Hematopoietic multipotent progenitor cell (in vitro differentiated cells): ENCODE data around the gene GRK2. TPM values are rescaled to one million over a fixed set of nuclear protein-coding genes. Genes with fewer than 3 reads are reported as not detected.

Experiments
- total RNA-seq: library from RNA; depleted of rRNA; stranded (reverse); fragments of >200 nt; gene quantifications from one replicate; pipeline ENCODE4 v1.2.3, GENCODE V29; 2012

GRK2 gene
- total RNA-seq, 1 donor = 543 TPM

Other genes with a start within 250 kb of the GRK2 start
- gene SYT12, start 243.3 kb upstream of the GRK2 start, total RNA-seq = under 0.01 TPM
- gene RHOD, start 209.6 kb upstream of the GRK2 start, total RNA-seq = 0.54 TPM
- 67.9 TPM for gene KDM2A, start 147.2 kb upstream of the GRK2 start, total RNA-seq
- 77.8 TPM for gene ANKRD13D, start 22.8 kb downstream of the GRK2 start, total RNA-seq
- 28.0 TPM for gene SSH3, start 37.1 kb downstream of the GRK2 start, total RNA-seq
- gene POLD4, start 87.1 kb downstream of the GRK2 start, total RNA-seq = 56.6 TPM
- gene CLCF1, start 107.1 kb downstream of the GRK2 start, total RNA-seq = 0.81 TPM
- gene RAD9A, start 125.5 kb downstream of the GRK2 start, total RNA-seq = 28.3 TPM
- gene PPP1CA, start 135.4 kb downstream of the GRK2 start, total RNA-seq = 328 TPM
- 73.2 TPM for gene TBC1D10C, start 137.6 kb downstream of the GRK2 start, total RNA-seq
- 3.0 TPM for gene CARNS1, start 149.2 kb downstream of the GRK2 start, total RNA-seq
- 63.0 TPM for gene RPS6KB2, start 162.0 kb downstream of the GRK2 start, total RNA-seq
- 230 TPM for gene PTPRCAP, start 171.2 kb downstream of the GRK2 start, total RNA-seq
- 120 TPM for gene CORO1B, start 177.0 kb downstream of the GRK2 start, total RNA-seq
- 0.27 TPM for gene GPR152, start 186.3 kb downstream of the GRK2 start, total RNA-seq
- gene CABP4, start 188.9 kb downstream of the GRK2 start, total RNA-seq = 1.6 TPM
- 30.4 TPM for gene TMEM134, start 202.8 kb downstream of the GRK2 start, total RNA-seq
- gene AIP, start 216.6 kb downstream of the GRK2 start, total RNA-seq = 141 TPM
- 21.0 TPM for gene PITPNM1, start 238.9 kb downstream of the GRK2 start, total RNA-seq
- gene CDK2AP2, start 241.7 kb downstream of the GRK2 start, total RNA-seq = 42.5 TPM